GM18499 (cell line): ENCODE results near the gene CAMTA1.
"Not testable (repeated sequence)": the region's sequence is repeated elsewhere in the genome, so short reads cannot be mapped to it uniquely, and the experiment has no call there.

Experiments
- ATAC-seq: cut with Tn5 transposase; IDR thresholded peaks from one replicate; pipeline ENCODE4 v1.9.1; 2021; ENCODE audit warnings: moderate number of reproducible peaks; ENCODE audit not compliant: insufficient read depth, unreplicated experiment

The CAMTA1 gene

GRCh38 chr1:6842301-6842700 lies 57.0 kb downstream of the CAMTA1 start:
- ATAC-seq = no peak

DNA sequence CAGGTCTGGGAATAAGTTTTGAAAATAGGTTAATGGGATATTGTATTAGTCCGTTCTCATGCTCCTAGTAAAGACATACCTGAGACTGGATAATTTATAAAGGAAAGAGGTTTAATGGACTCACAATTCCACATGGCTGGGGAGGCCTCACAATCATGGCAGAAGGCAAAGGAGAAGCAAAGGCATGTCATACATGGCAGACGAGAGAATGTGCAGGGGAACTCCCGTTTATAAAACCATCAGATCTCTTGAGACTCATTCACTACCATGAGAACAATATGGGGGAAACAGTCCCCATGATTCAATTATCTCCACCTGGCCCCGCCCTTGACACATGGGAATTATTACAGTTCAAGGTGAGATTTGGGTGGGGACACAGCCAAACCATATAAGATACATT lies 60.5 kb downstream of the CAMTA1 start:
- ATAC-seq = not testable (repeated sequence)

DNA sequence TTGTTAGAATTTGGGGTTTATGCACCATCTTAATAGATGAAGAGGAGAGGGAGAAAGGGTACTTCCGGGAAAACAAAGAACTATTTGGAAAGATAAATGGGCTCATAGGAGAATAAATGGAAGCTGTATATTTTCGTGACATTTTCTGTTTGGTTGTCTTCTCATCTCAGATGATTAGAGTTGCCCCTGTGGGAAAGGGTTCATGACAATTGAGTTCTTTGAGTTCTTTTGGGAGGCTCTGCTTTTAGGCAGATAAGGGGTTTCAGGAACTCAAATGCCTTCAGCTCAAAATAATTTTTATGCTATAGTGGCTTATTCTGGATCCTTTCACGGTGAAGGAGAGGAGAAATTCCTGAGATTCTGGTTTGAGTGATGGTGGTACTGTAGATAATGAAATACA lies 63.6 kb downstream of the CAMTA1 start:
- ATAC-seq = no peak

GRCh38 chr1:6850537-6850936 lies 65.3 kb downstream of the CAMTA1 start:
- no peak for ATAC-seq

- no peak for ATAC-seq
These were observed 67.1 kb downstream of the CAMTA1 start for GRCh38 chr1:6852136-6852890.

DNA sequence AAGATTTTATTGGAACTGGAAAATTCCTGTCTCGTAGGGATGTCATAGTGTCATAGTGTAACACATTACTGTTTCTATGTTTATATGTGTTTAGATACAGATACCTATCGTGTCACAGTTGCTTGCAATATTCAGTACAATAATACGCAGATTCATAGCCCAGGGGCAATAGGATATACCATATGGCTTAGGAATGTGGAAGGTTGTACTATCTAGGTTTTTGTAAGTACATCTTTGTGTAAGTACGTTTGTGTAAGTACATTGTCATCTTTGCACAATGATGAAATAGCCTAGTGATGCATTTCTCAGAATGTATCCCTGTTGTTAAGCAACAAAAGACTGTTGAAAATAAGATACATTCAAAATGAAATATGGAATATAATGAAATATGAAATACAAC lies 68.9 kb downstream of the CAMTA1 start:
- ATAC-seq = no peak

DNA sequence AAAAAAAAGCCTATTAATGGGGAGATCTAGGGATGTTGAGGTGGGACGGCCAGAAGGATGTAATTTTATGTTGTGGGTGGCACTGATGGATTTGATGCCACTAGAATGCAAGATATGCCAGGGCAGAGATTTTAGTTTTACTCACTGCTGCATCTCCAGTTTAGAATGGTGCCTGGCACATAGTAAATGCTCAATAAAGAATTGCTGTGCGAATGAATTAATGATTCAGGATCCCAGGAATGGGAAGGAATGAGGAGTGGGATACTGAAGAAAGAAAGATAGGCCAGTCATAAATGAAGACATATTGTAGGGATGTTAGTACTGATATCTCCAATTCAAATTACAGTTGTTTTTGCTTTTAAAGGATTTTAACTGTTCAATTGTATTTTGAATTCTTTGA lies 72.6 kb downstream of the CAMTA1 start:
- no peak for ATAC-seq

- ATAC-seq = no peak
These were observed 73.3 kb downstream of the CAMTA1 start for GRCh38 chr1:6858596-6858995.

DNA sequence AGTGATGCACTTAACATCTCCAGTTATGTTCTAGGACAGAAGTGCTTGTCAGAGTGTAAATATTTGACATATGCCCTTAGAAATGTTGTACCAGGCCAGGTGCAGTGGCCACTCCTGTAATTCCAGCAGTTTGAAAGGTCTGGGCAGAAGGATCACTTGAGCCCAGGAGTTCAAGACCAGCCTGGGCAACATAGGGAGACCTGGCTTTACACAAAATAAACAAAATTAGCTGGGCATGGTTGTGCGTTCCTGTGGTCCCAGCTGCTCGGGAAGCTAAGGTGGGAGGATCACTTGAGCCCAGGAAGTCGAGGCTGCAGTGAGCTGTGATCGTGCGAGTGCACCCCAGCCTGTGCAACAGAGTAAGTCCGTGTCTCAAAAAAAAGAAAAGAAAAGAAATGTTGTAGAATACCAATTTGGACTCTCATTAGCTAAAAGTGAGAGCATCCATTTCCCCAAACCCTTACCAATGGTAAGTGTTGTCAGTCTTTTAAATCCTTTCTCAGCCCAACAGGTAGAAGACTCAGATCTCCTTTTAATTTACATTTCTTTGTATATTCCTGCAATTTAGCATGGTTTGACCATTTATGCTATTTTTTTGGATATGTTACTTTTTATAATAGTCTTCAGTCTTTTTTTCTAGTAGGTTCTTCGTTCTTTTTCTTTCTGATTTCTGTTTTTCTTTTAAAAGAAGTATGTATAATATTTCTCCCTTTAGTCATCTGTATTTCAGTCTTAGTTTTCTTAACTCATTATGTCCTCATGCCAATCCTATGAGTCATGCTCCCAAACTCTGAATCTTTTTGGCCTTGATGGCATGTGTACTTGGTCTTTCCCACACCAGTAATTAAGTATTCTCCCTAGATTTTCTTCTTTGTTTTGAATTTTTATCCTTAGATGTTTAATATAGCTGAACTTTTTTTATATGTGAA lies 74.4 kb downstream of the CAMTA1 start:
- no peak for ATAC-seq

DNA sequence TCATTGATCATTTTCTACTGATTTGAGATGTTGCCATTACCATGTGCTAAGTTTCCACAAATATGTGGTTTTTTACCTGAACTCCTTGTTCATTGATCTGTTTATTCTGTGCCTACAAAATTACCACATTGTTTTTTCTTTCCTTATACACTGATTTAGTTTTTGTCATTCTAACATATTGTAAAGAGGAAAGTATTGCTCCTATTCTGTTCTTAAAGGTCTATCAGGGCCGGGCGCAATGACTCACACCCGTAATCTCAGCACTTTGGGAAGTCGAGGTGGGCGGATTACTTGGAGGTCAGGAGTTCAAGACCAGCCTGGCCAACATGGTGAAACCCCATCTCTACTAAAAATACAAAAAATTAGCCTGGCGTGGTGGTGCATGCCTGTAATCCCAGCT lies 75.1 kb downstream of the CAMTA1 start:
- no peak for ATAC-seq

GRCh38 chr1:6861075-6861724 lies 75.9 kb downstream of the CAMTA1 start:
- no peak for ATAC-seq

GRCh38 chr1:6862906-6863305 lies 77.7 kb downstream of the CAMTA1 start:
- ATAC-seq = no peak

DNA sequence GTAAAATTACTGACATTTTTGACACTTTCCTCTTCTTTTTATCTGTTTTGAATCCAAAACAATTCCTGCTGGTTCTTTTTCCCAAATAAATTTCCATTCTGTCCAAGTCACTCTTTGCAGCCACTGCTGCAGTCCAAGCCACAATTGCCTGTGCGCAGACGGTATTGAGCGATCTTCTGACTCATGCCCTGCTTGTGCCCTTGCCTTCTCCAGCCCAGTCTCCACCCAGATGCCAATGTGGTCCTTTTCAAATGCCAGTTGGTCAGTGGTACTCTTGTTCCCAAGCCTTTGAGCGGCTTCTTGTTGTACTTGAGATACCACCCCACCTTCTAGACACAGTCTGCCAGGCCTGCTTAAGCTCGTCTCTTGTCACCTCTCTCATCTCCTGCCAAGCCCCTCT lies 78.9 kb downstream of the CAMTA1 start:
- ATAC-seq = no peak

DNA sequence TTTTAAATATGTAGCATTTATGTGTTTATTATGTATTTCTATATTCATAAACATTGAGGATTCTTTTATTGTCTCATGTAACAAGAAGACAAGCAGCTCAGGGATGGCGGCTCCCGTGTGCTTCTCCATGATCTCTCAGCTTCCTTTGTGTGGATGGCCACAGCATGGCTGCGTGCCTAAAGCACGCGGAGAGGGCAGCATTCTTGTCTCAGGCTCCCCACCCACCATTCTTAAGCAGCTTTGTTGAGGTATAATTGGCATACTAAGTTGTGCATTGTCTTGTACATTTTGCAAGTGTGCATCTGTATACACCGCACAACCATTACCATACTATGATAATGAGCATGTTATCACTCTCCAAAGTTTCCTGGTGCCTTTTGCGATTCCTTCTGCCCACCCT lies 81.6 kb downstream of the CAMTA1 start:
- no peak for ATAC-seq

DNA sequence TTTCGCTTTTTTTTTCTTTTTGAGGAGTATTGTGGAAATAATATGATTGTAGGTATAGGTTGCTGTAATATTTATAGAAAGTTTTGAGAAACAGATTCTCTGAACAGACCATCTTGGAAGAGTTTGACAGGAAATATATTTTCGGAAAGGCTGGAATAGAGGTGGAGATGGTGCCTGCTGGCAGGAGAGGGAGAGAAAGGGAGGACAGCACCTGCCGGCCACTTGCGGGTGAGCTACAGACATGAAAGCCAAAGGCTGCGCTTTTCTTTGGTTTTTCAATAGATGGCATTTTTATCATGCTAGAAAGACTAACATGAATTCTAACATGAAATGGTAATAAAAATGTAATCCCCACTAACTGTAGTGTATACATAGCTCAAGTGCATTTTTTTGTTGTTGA lies 82.1 kb downstream of the CAMTA1 start:
- ATAC-seq = no peak

GRCh38 chr1:6867729-6868659 lies 82.7 kb downstream of the CAMTA1 start:
- no peak for ATAC-seq

- no peak for ATAC-seq
These were observed 83.6 kb downstream of the CAMTA1 start for GRCh38 chr1:6868660-6869380.

- no peak for ATAC-seq
These were observed 84.3 kb downstream of the CAMTA1 start for GRCh38 chr1:6869545-6869944.

DNA sequence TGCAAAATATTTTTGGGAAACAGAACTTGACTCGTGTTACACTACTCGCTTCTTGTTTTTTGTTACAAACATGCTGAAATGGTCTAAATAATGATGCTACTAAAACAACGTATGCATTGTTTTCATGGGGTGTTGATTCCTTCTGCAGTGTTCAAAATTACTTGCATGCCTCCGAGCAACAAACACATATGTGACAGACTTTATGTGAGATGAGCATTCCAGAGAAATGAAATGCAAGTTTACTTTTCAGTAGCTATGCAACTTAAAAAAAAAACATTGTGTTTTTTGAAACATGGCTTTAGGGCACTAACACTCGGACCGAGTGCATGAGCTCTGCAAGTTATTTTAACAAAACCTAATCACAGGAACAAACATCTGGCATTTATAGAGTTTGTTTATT lies 84.8 kb downstream of the CAMTA1 start:
- ATAC-seq = no peak
